PC-9 (cell line): ENCODE measurements around the gene NXT1.

Experiments used
- CTCF ChIP-seq: fragments of 200-600 bp; sonication (generic); conservative IDR thresholded peaks from 2 replicates; pipeline ENCODE4 v1.6.1; 2017; ENCODE audit warnings: mixed run types, antibody characterized with exemption, mild to moderate bottlenecking, moderate library complexity
- EZH2 ChIP-seq: fragments of 200-600 bp; sonication (generic); IDR thresholded peaks from 2 replicates; pipeline ENCODE4 v1.8.0; 2017; ENCODE audit warnings: antibody characterized with exemption, low read depth

- TF ChIP-seq CTCF (no peak), EZH2 (no peak)
Observed at GRCh38 chr20:23396950-23397627, 46.5 kb downstream of the NXT1 start.
